HCT116 (cell line): ENCODE measurements around the gene BAHD1. TPM values are rescaled to one million over a fixed set of nuclear protein-coding genes. Genes with fewer than 3 reads are reported as not detected.

Experiments used
- ATAC-seq: fragments of 200-7000 bp; cut with Tn5 transposase; 2 replicates; pipeline ENCODE4 v1.9.1; 2020; ENCODE audit warnings: mild to moderate bottlenecking, moderate library complexity
- BruUV-seq: library from RNA; stranded (reverse); fragments of 400-500 nt; replicated peaks from 2 replicates; lab custom pipeline; 2021; lab: Mats Ljungman, UMichigan
- CTCF ChIA-PET: fragments of 300-600 bp; sonication (Branson Sonifier 250); formaldehyde crosslinking; loops from one replicate; lab custom pipeline; 2021; ENCODE audit warnings: antibody characterized with exemption; lab: Charles Lee
- POLR2A ChIA-PET: fragments of 300-600, 350-600 bp; sonication (Branson Sonifier 250); formaldehyde crosslinking; loops from one replicate; lab custom pipeline; 2021; ENCODE audit warnings: antibody characterized with exemption; lab: Charles Lee
- RAD21 ChIA-PET, 2 experiments: fragments of 300-600 bp; sonication (Branson Sonifier 250); formaldehyde crosslinking; loops; one replicate each; lab custom pipeline; 2023; ENCODE audit warnings: low total read pairs in 2 of 2; ENCODE audit not compliant: uncharacterized antibody in 2 of 2, unreplicated experiment in 2 of 2, low non-redundant PET in 1 of 2; lab: Charles Lee
- DNase-seq: peaks from one replicate; pipeline ENCODE4 v3.0.0-alpha.2; 2010; ENCODE audit warnings: low read depth, low spot score
- H2AFZ ChIP-seq: fragments of 200-600 bp; shearing (Covaris generic), sonication (generic); 2 replicates; pipeline ENCODE4 v1.6.1; 2017; ENCODE audit warnings: low read depth, mixed run types, mixed read lengths, antibody characterized with exemption, low read length; ENCODE audit not compliant: poor library complexity, severe bottlenecking
- H3K27ac ChIP-seq: 2 replicates; pipeline ENCODE4 v1.5.1; 2012; ENCODE audit warnings: low read depth, low read length
- H3K27me3 ChIP-seq: fragments of 200-600 bp; sonication (generic); 2 replicates; pipeline ENCODE4 v1.6.1; 2016; ENCODE audit warnings: mixed run types, low read length, mixed read lengths; ENCODE audit not compliant: insufficient read depth
- H3K36me3 ChIP-seq, 2 experiments: fragments of 200-500 bp in 1 of 2; fragments of 200-600 bp in 1 of 2; sonication (Bioruptor generic) in 1 of 2; sonication (generic) in 1 of 2; 2 replicates each; pipeline versions ENCODE4 v1.5.1 to v1.6.1; 2014 to 2016; ENCODE audit warnings: low read length in 2 of 2, inconsistent platforms in 1 of 2, mixed read lengths in 1 of 2, mixed run types in 1 of 2; ENCODE audit not compliant: insufficient read depth in 2 of 2, control insufficient read depth in 1 of 2
- H3K4me1 ChIP-seq, 2 experiments: fragments of 200-600 bp in 1 of 2; sonication (generic) in 1 of 2; 2 replicates each; pipeline versions ENCODE4 v1.5.1 to v1.6.1; 2012 to 2017; ENCODE audit warnings: low read length in 2 of 2, inconsistent platforms in 1 of 2, mild to moderate bottlenecking in 1 of 2, mixed read lengths in 1 of 2, mixed run types in 1 of 2, moderate library complexity in 1 of 2; ENCODE audit not compliant: insufficient read depth in 2 of 2, control insufficient read depth in 1 of 2
- H3K4me2 ChIP-seq: fragments of 200-600 bp; sonication (generic); 2 replicates; pipeline ENCODE4 v1.6.1; 2017; ENCODE audit warnings: mixed run types, low read length, mixed read lengths
- H3K4me3 ChIP-seq, 2 experiments: fragments of 200-600 bp in 1 of 2; sonication (generic) in 1 of 2; replicated peaks in 1 of 2; 2 replicates each; pipeline ENCODE4 v1.5.1; 2011 to 2016; ENCODE audit warnings: low read length in 2 of 2, control low read depth in 1 of 2, low read depth in 1 of 2, mild to moderate bottlenecking in 1 of 2, mixed read lengths in 1 of 2, mixed run types in 1 of 2
- H3K79me2 ChIP-seq: fragments of 200-600 bp; sonication (generic); 2 replicates; pipeline ENCODE4 v1.6.1; 2017; ENCODE audit warnings: mild to moderate bottlenecking, mixed run types, low read length, moderate library complexity, mixed read lengths; ENCODE audit not compliant: insufficient read depth
- H3K9ac ChIP-seq: fragments of 200-600 bp; sonication (generic); 2 replicates; pipeline ENCODE4 v1.6.1; 2016; ENCODE audit warnings: low read length, mixed read lengths
- H3K9me2 ChIP-seq: fragments of 200-600 bp; sonication (generic), shearing (Covaris generic); 2 replicates; pipeline ENCODE4 v1.6.1; 2017; ENCODE audit warnings: mixed run types, mild to moderate bottlenecking, moderate library complexity; ENCODE audit not compliant: insufficient read depth
- H3K9me3 ChIP-seq, 2 experiments: fragments of 200-500 bp in 1 of 2; fragments of 200-600 bp in 1 of 2; sonication (Bioruptor generic) in 1 of 2; sonication (generic) in 1 of 2; 2 replicates each; pipeline ENCODE4 v1.6.1; 2014 to 2017; ENCODE audit warnings: low read length in 2 of 2, mixed read lengths in 2 of 2, inconsistent platforms in 1 of 2, low read depth in 1 of 2, mild to moderate bottlenecking in 1 of 2, mixed run types in 1 of 2, moderate library complexity in 1 of 2; ENCODE audit not compliant: control insufficient read depth in 1 of 2, insufficient read depth in 1 of 2
- H4K20me1 ChIP-seq: fragments of 200-600 bp; sonication (generic), shearing (Covaris generic); 2 replicates; pipeline ENCODE4 v1.6.1; 2017; ENCODE audit warnings: mixed run types, mild to moderate bottlenecking, moderate library complexity; ENCODE audit not compliant: insufficient read depth
- CEBPB ChIP-seq: IDR thresholded peaks from 2 replicates; pipeline ENCODE4 v1.6.1; 2012; ENCODE audit warnings: low read depth
- EGR1 ChIP-seq: IDR thresholded peaks from 2 replicates; pipeline ENCODE4 v1.6.1; 2012; ENCODE audit warnings: low read depth
- ELF1 ChIP-seq: IDR thresholded peaks from 2 replicates; pipeline ENCODE4 v1.6.1; 2012; ENCODE audit warnings: low read depth, borderline replicate concordance
- EZH2 ChIP-seq: fragments of 200-600 bp; sonication (generic); IDR thresholded peaks from 2 replicates; pipeline ENCODE4 v1.6.1; 2017; ENCODE audit warnings: antibody characterized with exemption, mixed run types
- EZH2phosphoT487 ChIP-seq: fragments of 200-600 bp; IDR thresholded peaks from 2 replicates; pipeline ENCODE4 v1.6.1; 2018; ENCODE audit warnings: antibody characterized with exemption, borderline replicate concordance
- FOSL1 ChIP-seq: IDR thresholded peaks from 2 replicates; pipeline ENCODE4 v1.6.1; 2012; ENCODE audit warnings: low read depth
- POLR2A ChIP-seq: IDR thresholded peaks from 2 replicates; pipeline ENCODE4 v1.7.0; 2011; ENCODE audit warnings: borderline replicate concordance; ENCODE audit not compliant: insufficient read depth, insufficient read length; ENCODE audit errors: extremely low read depth
- POLR2AphosphoS5 ChIP-seq: IDR thresholded peaks from 2 replicates; pipeline ENCODE4 v1.6.1; 2011; ENCODE audit warnings: mild to moderate bottlenecking, low read depth, low read length, moderate library complexity
- RAD21 ChIP-seq: IDR thresholded peaks from 2 replicates; pipeline ENCODE4 v1.6.1; 2012; ENCODE audit warnings: low read depth, mild to moderate bottlenecking
- REST ChIP-seq: IDR thresholded peaks from 2 replicates; pipeline ENCODE4 v1.6.1; 2012; ENCODE audit warnings: low read depth
- SIN3A ChIP-seq: IDR thresholded peaks from 2 replicates; pipeline ENCODE4 v1.6.1; 2012; ENCODE audit warnings: low read depth
- TCF7L2 ChIP-seq: IDR thresholded peaks from 2 replicates; pipeline ENCODE4 v1.7.0; 2011; ENCODE audit warnings: borderline replicate concordance, inconsistent platforms; ENCODE audit not compliant: insufficient read depth, insufficient read length; ENCODE audit errors: extremely low read depth
- ZBTB33 ChIP-seq: IDR thresholded peaks from 2 replicates; pipeline ENCODE4 v1.6.1; 2011; ENCODE audit warnings: mild to moderate bottlenecking, low read length, moderate library complexity; ENCODE audit not compliant: insufficient replicate concordance; ENCODE audit errors: extremely low read depth
- ZFX ChIP-seq: fragments of 450-650 bp; IDR thresholded peaks from 2 replicates; pipeline ENCODE4 v1.6.1; 2017
- ZNF274 ChIP-seq: fragments of 200-500 bp; sonication (Bioruptor generic); IDR thresholded peaks from 2 replicates; pipeline ENCODE4 v1.6.1; 2014; ENCODE audit warnings: mild to moderate bottlenecking, low read depth, low read length, inconsistent platforms
- intact Hi-C: fragments of 100-400 bp; cut with micrococcal nuclease; formaldehyde crosslinking; loops from 2 replicates; pipeline ENCODE4 v1.10.0; 2022
- total RNA-seq: library from RNA; stranded (reverse); gene quantifications from one replicate; pipeline ENCODE4 v1.2.1, GENCODE V29; 2021; ENCODE audit not compliant: unreplicated experiment
- TF ChIP-seq, protein P1 (sequence below): IDR thresholded peaks from 2 replicates; pipeline ENCODE4 v1.6.1; 2012
- TF ChIP-seq, protein P2 (sequence below): IDR thresholded peaks from 2 replicates; pipeline ENCODE4 v1.6.1; 2012

Gene BAHD1
- total RNA-seq, 1 experiment from 2014 or later = 25.0 TPM

GRCh38 chr15:40428185-40428584 is 12.6 kb upstream of the BAHD1 start:
- DNase-seq (no peak), ATAC-seq (no peak)
- RAD21 ChIA-PET = no interaction called here
- Histone ChIP-seq H3K9me3 (no peaks in the 10 kb centered on the region), H4K20me1 (no peaks in the 10 kb centered on the region), H2AFZ (no peak overlapping the region), H3K36me3 (no peaks in the 10 kb centered on the region), H3K4me3 (no peak overlapping the region), H3K4me1 (peaks cover 6 to 11% of the 10 kb centered on the region in 2 experiments; a peak in 3 of 4 replicates), H3K4me2 (no peak overlapping the region), H3K9me2 (no peaks in the 10 kb centered on the region), H3K27ac (no peak overlapping the region), H3K79me2 (no peaks in the 10 kb centered on the region), H3K27me3 (no peaks in the 10 kb centered on the region), H3K9ac (no peak overlapping the region)
- BruUV-seq = no TSS peak
- intact Hi-C loops = no loop called here
- CTCF ChIA-PET = no interaction called here
- no peak for TF ChIP-seq REST
- no peak for TF ChIP-seq CEBPB
- TF ChIP-seq, protein P1, sequence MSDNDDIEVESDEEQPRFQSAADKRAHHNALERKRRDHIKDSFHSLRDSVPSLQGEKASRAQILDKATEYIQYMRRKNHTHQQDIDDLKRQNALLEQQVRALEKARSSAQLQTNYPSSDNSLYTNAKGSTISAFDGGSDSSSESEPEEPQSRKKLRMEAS = no peak
- no peak for TF ChIP-seq RAD21
- TF ChIP-seq, protein P2, sequence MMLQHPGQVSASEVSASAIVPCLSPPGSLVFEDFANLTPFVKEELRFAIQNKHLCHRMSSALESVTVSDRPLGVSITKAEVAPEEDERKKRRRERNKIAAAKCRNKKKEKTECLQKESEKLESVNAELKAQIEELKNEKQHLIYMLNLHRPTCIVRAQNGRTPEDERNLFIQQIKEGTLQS = no peak
- TF ChIP-seq SIN3A = no peak
- TF ChIP-seq POLR2A = no peak
- TF ChIP-seq EGR1 = no peak
- no peak for TF ChIP-seq EZH2phosphoT487
- TF ChIP-seq TCF7L2 = no peak
- no peak for TF ChIP-seq ELF1
- no peak for TF ChIP-seq ZBTB33
- no peak for TF ChIP-seq EZH2
- TF ChIP-seq FOSL1 = no peak
- no peak for TF ChIP-seq ZFX
- TF ChIP-seq POLR2AphosphoS5 = no peak
- TF ChIP-seq ZNF274 = no peak
- POLR2A ChIA-PET = no interaction called here
